Naive thymus-derived CD8-positive, alpha-beta T cell (primary cell): ENCODE data around the gene C2CD3. TPM values are rescaled to one million over a fixed set of nuclear protein-coding genes. Genes with fewer than 3 reads are reported as not detected.

Source experiments
- ATAC-seq, 2 donors: fragments of 150-1000 bp; cut with Tn5 transposase in 1 of 2; sonication (Bioruptor Pico), chemical (Tn5 transposase) in 1 of 2; 1 replicate in 1 of 2; 2 replicates in 1 of 2; pipeline ENCODE4 v1.10.0; 2021; ENCODE audit warnings: mild to moderate bottlenecking in 2 of 2, moderate library complexity in 2 of 2
- POLR2A ChIA-PET: fragments of 350-600 bp; sonication (Branson Sonifier 250); formaldehyde crosslinking; loops from one replicate; lab custom pipeline; 2021; ENCODE audit warnings: antibody characterized with exemption; lab: Charles Lee
- DNase-seq, 10 donors: peaks; one replicate each; pipeline versions ENCODE4 v3.0.0 to v3.0.0-alpha.2; 2020 to 2022
- H3K27ac Mint-ChIP-seq, 10 donors: one replicate each; pipeline ENCODE4 v1.8.0; 2020 to 2022; ENCODE audit warnings: mild to moderate bottlenecking in 10 of 10, mixed read lengths in 10 of 10, moderate library complexity in 4 of 10, inconsistent platforms in 1 of 10
- H3K27me3 Mint-ChIP-seq, 5 donors: one replicate each; pipeline ENCODE4 v1.8.0; 2021 to 2022; ENCODE audit warnings: mixed read lengths in 5 of 5
- H3K36me3 Mint-ChIP-seq, 3 donors: one replicate each; pipeline ENCODE4 v1.8.0; 2020 to 2022; ENCODE audit warnings: mixed read lengths in 3 of 3, mild to moderate bottlenecking in 2 of 3, inconsistent platforms in 1 of 3
- H3K4me1 Mint-ChIP-seq, 4 donors: one replicate each; pipeline ENCODE4 v1.8.0; 2021 to 2022; ENCODE audit warnings: mixed read lengths in 4 of 4
- H3K4me3 Mint-ChIP-seq, 10 donors: one replicate each; pipeline ENCODE4 v1.8.0; 2020 to 2022; ENCODE audit warnings: mild to moderate bottlenecking in 10 of 10, mixed read lengths in 10 of 10, moderate library complexity in 6 of 10, inconsistent platforms in 1 of 10
- H3K9me3 Mint-ChIP-seq, 9 donors: one replicate each; pipeline ENCODE4 v1.8.0; 2020 to 2022; ENCODE audit warnings: mixed read lengths in 9 of 9, mild to moderate bottlenecking in 3 of 9, inconsistent platforms in 1 of 9, moderate library complexity in 1 of 9
- polyA plus RNA-seq, 3 donors: library from polyadenylated mRNA; unstranded; fragments of 300-500 nt; fragmentation: Illumina TruSeq; gene quantifications; one replicate each; pipeline ENCODE4 v1.2.3, GENCODE V29; 2021
- total RNA-seq, 8 experiments: library from RNA in 2 of 8; stranded (reverse) in 2 of 8; gene quantifications; one replicate each; pipeline ENCODE4 v1.2.3 and lab custom pipeline; 2021 to 2026

Gene C2CD3
- total and polyA plus RNA-seq, 5 experiments from 2014 or later, result 4.1 to 42.5 (median 12.1) TPM

DNA sequence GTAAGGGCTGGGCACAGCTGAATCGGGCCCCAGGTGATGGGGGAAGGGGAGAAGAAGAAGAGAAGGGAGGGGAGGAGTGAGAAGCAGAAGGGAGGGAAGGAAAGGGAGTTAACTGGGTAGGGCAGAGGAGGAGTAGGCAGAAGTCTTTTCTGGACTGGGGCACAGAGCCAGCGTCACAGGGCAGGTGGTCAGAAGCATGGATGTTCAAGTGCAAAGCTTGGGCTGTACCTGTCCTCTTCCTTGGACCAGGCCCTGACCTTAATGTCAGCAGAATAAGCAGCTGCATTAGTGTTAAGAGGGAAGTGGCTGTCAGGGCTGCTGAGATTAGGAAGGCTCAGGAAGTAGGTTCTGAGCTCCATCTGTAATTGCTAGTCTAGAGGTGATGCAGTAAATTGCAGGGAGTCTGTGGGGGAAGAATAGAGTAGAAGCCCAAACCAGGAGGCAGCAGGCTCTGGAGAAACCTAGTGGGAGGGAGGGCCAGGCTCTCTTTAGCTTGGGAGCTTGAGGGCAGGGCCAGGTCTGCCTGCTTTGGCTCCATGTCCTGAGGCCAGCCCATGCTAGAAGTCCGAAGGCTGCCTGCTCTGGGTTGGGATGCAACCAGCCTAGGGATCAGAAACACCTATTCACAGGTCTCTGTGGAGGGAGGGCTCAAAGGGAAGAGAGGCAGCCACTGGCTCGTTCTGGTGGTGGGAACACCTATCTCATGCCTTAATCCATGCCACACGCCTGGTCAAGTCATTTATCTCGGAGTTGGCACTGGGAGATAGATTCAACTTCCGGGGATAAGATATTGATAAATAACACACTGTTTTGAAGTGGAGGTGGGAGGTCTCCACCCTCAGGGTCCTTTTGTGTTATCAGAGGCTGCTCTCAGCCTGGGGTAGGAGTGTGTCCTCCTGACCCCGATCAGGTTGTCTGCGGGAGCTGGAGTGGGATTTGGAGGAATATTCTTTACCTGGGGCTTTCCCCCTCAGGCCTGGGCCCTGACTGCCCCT, 160.2 kb downstream of the C2CD3 start:
- H3K27ac Mint-ChIP-seq, result peak overlapping the region; percentile 90 to 99 (median 95)
- DNase-seq (peak in 1 of 10 donors; percentile 17), ATAC-seq (no peak)
- H3K27me3 Mint-ChIP-seq, result no peaks in the 10 kb centered on the region
- peaks cover 51 to 96% (median 89%) of the 10 kb centered on the region in 4 donors for H3K4me1 Mint-ChIP-seq
- POLR2A ChIA-PET, result interaction anchor here (0.6 to 15.0 kb wide), 7 partner anchors 9 to 160 kb away, joined by 3 to 452 read pairs (median 3); partner anchors contain the start of genes C2CD3 and UCP2
- H3K36me3 Mint-ChIP-seq, result peaks cover 0 to 4% (median 2%) of the 10 kb centered on the region in 3 donors
- no peaks in the 10 kb centered on the region for H3K9me3 Mint-ChIP-seq
- H3K4me3 Mint-ChIP-seq, result peak overlapping the region; percentile 22 to 82 (median 64)

DNA sequence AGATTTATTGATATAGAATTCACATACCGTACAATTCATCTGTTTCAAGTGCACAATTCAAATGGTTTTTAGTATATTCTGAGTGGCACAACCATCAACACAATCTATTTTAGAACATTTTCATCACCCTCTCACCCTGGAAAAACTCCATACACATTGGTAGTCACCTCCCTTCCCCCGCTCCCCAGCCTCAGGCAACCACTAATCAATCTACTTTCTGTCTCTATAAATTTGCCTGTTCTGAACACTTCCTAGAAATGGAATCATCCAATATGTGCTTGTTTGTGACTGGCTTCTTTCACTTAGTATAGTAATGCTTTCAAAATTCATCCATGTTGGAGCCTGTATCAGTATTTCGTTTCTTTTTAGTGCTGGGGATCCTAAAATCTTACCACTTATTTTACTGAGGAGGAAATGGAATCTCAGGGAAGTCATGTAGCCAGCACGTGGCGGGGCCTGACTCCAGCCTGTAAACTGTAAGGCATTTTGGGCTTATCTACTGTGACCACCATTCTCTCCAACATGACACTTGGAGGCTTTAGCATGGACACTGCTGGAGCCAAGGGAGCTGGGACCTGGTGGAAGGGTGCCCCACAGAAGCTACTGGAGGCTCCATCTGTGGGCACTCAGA, 161.0 kb downstream of the C2CD3 start:
- no peaks in the 10 kb centered on the region for H3K9me3 Mint-ChIP-seq
- peak overlapping the region in 5 of 10 donors; percentile 16 to 82 (median 61) for H3K4me3 Mint-ChIP-seq
- DNase-seq, result no peak
- POLR2A ChIA-PET, result interaction anchor here (0.6 to 15.0 kb wide), 7 partner anchors 10 to 46 kb away, joined by 3 to 452 read pairs (median 3); partner anchors contain the start of gene UCP2
- H3K27me3 Mint-ChIP-seq, result no peaks in the 10 kb centered on the region
- peaks cover 0 to 3% (median 2%) of the 10 kb centered on the region in 3 donors for H3K36me3 Mint-ChIP-seq
- ATAC-seq, result no peak
- H3K4me1 Mint-ChIP-seq, result peaks cover 53 to 96% (median 89%) of the 10 kb centered on the region in 4 donors
- peak overlapping the region; percentile 90 to 99 (median 95) for H3K27ac Mint-ChIP-seq

DNA sequence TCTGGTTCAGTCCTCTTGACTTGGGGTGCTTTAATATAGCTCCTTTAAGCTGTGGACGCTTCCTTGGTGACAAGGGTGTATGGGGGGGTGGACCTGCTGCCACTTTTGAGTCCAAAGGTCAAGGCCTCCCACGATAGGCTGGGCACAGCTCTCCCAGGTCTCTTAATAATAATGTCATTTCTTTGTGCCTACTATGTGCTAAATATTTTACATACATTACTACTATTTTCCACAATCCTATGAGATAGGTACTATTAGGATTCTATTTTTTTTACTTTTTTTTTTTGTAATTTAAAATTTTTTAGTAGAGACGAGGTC, 161.6 kb downstream of the C2CD3 start:
- Mint-ChIP-seq H3K27me3 (no peaks in the 10 kb centered on the region), H3K9me3 (no peaks in the 10 kb centered on the region), H3K4me1 (peaks cover 51 to 96% (median 89%) of the 10 kb centered on the region in 4 donors), H3K27ac (peak overlapping the region; percentile 65 to 98 (median 95)), H3K4me3 (peak overlapping the region in 4 of 10 donors; percentile 28 to 79 (median 54)), H3K36me3 (peaks cover 0 to 3% (median 2%) of the 10 kb centered on the region in 3 donors)
- POLR2A ChIA-PET, result interaction anchor here (0.8 to 15.0 kb wide), 7 partner anchors 10 to 45 kb away, joined by 3 to 452 read pairs (median 9); partner anchors contain the start of gene UCP2
- no peak for DNase-seq
- ATAC-seq, result no peak

DNA sequence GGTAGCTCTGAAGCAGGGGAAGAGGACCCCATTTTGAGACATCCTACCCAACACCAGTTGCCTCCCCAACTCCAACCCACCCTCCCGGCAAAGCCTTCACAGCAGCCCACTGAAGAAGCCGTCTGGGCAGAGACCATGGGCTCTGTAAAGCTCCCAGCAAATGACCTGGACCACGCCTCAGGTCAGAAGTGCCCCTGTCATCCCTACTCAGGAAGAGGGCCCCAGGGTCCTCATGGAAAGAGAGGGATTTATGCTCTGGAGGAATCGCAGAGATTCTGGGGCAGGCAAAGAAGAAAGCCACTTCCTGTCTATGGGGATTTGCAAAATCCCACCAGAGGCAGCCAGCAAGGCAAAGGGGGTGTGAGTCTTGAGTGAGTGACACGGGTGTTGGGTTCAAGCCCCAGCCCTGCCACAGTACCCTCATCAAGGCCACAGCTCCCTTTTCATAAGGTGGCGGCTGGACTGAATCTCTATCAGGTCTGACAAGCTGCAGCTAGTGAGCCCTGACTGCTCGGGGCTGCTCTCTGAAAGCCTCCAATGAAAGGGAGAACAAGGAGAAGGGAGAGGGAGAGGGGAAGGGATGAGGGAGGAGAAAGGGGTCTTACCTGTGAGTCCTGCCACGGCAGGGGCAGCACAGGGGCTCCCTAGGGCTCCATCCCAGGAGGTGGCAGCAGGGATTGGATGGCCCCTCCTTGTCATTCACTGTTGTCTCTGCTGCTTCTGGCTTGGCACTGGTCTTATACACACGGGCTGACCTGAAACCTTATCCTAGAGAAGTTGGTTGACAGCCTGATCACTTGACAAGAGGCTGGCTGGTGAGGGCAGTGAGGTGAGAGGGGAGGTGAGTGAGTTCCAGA, 162.2 kb downstream of the C2CD3 start, which contains the start of gene UCP3:
TSS of gene UCP3 (minus strand) at position 713 of the 857 bp plus-strand sequence. CDS start 2,043 bp downstream, outside the sequence.
- H3K4me3 Mint-ChIP-seq, result peak within 1 kb of the TSS in 8 of 10 donors; percentile 16 to 82 (median 54)
- DNase-seq, result no peak

DNA sequence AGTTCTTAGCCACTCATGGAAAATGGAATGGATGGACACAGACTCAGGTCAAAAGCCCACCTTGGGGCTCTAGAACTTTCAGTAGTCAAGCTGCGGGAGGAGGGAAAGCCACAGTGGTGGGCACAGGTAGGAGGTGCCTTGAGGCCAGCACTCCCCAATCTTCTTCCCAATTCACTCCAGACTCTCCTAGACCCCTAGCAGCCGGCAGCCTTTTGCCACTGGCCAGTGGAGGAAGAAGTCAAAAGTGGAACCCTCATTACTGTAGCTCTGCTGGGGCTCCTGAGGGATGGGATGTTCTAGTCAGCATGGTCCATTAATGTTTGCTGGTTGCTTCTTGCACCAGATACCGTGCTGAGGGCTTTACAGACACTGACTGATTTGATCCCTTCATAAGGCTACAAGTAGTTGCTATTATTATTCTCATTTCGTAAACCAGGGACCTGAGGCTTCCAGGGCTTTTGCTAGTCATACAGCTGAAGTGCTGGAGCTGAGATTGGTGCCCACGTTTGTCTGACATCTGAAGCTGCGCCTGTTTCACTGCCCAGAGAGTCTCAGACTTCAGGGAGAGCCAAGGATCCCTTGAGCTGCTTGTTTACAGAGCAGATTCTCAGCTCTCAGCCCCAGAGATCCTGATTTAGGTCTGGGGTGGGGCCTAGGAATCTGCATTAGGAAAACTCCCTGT, 163.0 kb downstream of the C2CD3 start:
- Mint-ChIP-seq H3K27me3 (no peaks in the 10 kb centered on the region), H3K27ac (peak overlapping the region; percentile 79 to 99 (median 96)), H3K4me3 (peak overlapping the region in 2 of 10 donors; percentile 57 to 58), H3K9me3 (no peaks in the 10 kb centered on the region), H3K36me3 (peaks cover 0 to 8% (median 7%) of the 10 kb centered on the region in 3 donors), H3K4me1 (peaks cover 50 to 96% (median 93%) of the 10 kb centered on the region in 4 donors)
- POLR2A ChIA-PET, result interaction anchor here (0.8 to 15.0 kb wide), 8 partner anchors 10 to 47 kb away, joined by 3 to 452 read pairs (median 8); partner anchors contain the start of gene UCP2
- DNase-seq, result no peak
- no peak for ATAC-seq

More for the DNA sequence above, 162.2 kb downstream of the C2CD3 start, which contains the start of gene UCP3:
- peaks cover 50 to 97% (median 90%) of the 10 kb centered on the region in 4 donors for H3K4me1 Mint-ChIP-seq
- H3K36me3 Mint-ChIP-seq, result peaks cover 0 to 2% (median 2%) of the 10 kb centered on the region in 3 donors
- no peaks in the 10 kb centered on the region for H3K27me3 Mint-ChIP-seq
- POLR2A ChIA-PET, result interaction anchor here (0.8 to 15.0 kb wide), 9 partner anchors 10 to 44 kb away, joined by 3 to 452 read pairs (median 9); partner anchors contain the start of gene UCP2
- ATAC-seq, result no peak
- no peaks in the 10 kb centered on the region for H3K9me3 Mint-ChIP-seq
- H3K27ac Mint-ChIP-seq, result peak within 1 kb of the TSS; percentile 90 to 99 (median 96)

DNA sequence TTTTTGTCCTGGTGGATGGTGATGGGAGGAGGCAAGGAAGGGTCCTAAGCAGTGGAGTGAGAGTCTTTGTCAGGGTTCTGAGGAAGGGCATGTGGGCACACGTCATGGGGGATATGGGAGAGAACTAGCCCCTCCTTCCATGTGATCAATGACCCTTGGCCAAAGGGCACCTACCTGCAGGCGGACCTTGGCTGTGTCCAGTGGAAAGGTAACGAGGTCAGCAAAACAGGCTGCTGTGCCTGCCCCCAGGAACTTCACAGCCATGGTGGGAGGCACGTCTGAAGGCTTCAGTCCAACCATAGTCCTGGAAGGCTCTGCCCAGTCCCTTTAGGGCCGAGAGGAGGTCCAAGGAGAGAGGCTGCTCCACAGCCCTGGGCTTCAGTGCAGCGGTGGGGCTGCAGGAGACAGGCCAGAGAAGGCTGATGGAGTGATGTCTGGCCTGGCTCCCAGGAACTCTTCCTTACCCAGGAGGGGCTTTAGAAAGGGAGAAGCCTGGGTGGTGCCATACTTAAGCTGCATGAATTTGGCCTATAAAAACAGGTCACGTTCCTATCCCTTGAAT, 164.0 kb downstream of the C2CD3 start:
- POLR2A ChIA-PET, result interaction anchor here (0.8 to 15.0 kb wide), 7 partner anchors 9 to 46 kb away, joined by 3 to 452 read pairs (median 9); partner anchors contain the start of gene UCP2
- no peaks in the 10 kb centered on the region for H3K9me3 Mint-ChIP-seq

DNA sequence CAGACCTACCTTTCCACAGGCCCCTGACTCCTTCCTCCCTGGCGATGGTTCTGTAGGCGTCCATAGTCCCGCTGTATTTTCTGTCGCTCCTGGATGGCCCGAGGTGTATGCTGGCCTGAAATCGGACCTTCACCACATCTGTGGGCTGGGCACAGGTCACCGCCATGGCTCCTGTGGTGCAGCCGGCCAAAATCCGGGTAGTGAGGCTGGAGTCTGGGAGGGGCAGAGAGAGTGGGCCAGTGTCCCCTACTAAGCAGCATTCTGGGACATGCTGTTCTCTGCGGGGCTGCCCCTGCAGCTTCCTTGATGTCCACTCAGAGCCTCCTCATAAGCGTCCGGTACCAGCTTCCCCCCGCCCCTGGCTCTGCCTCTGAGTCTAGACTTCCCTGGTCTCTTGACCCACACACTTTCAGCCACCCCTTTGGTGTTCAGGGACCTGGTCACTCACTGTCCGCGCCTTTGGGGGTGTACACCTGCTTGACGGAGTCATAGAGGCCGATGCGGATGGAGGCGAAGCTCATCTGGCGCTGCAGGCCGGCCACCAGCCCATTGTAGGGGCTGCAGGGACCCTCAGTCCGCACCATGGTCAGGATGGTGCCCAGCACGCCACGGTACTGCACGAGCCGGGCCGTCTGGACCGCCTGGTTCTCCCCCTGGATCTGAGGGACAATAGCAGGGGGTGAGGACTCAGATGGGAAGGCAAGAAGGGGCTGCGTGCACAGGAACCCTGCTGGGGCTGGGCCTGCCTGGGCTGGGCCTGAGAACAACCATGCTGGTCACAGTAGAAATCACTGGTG, 164.9 kb downstream of the C2CD3 start:
- H3K9me3 Mint-ChIP-seq, result no peaks in the 10 kb centered on the region
- no peak for DNase-seq
- peaks cover 42 to 89% (median 87%) of the 10 kb centered on the region in 4 donors for H3K4me1 Mint-ChIP-seq
- H3K4me3 Mint-ChIP-seq, result peak overlapping the region; percentile 76 to 94 (median 84)
- POLR2A ChIA-PET, result interaction anchor here (1.1 to 17.2 kb wide), 7 partner anchors 9 to 165 kb away, joined by 3 to 1033 read pairs (median 11); partner anchors contain the start of genes C2CD3, PPME1 and UCP2
- peak overlapping the region; percentile 95 to 100 (median 97) for H3K27ac Mint-ChIP-seq
- H3K36me3 Mint-ChIP-seq, result peaks cover 4 to 17% (median 10%) of the 10 kb centered on the region in 3 donors
- H3K27me3 Mint-ChIP-seq, result no peaks in the 10 kb centered on the region
- no peak for ATAC-seq

More for the DNA sequence above, 164.0 kb downstream of the C2CD3 start:
- ATAC-seq (no peak), DNase-seq (no peak)
- Mint-ChIP-seq H3K36me3 (peaks cover 0 to 14% (median 10%) of the 10 kb centered on the region in 3 donors), H3K4me1 (peaks cover 49 to 95% (median 93%) of the 10 kb centered on the region in 4 donors), H3K27ac (peak overlapping the region; percentile 87 to 100 (median 97)), H3K4me3 (peak overlapping the region in 5 of 10 donors; percentile 5 to 67 (median 26)), H3K27me3 (no peaks in the 10 kb centered on the region)

DNA sequence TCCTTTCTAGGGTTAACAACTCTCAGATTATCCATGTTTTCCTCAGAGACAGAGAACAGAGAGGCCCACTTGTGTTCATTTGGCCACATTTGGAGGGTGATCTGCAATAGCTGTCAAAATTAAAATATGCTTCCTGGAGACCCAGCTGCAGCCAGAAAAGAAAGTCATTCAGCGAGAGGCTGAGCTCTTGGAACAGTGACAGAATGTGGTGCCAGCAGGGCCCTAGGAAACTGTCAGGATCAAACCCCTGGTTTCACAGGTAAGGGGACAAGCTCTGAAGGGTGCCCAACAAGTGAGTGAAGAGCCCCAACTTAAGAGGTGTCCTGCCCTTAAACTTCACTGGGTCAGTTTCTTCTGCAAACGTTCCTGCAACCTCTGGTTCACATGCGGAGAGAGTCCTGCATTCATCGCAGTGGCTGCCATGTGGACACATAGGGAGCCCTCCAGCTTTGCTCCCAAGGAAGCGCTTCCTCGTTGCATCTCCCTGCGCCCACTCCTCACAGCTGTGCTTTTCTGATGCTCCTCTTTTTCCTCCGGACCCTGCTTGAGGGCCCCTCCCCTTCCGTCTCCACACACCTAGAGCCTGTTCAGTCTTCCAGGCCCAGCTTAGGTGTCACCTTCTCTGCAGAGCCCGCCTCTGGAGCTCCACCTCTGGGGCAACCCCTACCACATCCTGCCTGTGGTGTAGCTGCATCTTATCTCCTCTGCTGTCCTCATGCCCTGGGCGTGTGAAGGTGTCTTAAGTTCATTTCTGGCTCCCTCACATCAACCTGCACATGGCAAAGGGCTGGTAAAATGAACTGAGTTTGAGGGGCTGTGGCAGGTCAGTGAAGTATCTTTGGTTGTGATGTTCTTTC, 165.8 kb downstream of the C2CD3 start:
- Mint-ChIP-seq H3K4me3 (peak overlapping the region; percentile 76 to 94 (median 84)), H3K27me3 (no peaks in the 10 kb centered on the region), H3K4me1 (peaks cover 33 to 85% (median 79%) of the 10 kb centered on the region in 4 donors), H3K36me3 (peaks cover 5 to 17% (median 10%) of the 10 kb centered on the region in 3 donors), H3K9me3 (no peaks in the 10 kb centered on the region), H3K27ac (peak overlapping the region; percentile 95 to 100 (median 97))
- POLR2A ChIA-PET, result interaction anchor here (0.6 to 17.2 kb wide), 8 partner anchors 10 to 750 kb away, joined by 3 to 1033 read pairs (median 8); partner anchors contain the start of genes C2CD3, PPME1 and UCP2
- DNase-seq, result peak; percentile 67 to 94 (median 87)
- ATAC-seq, result peak; percentile 99 to 100
